ENCODE results near the gene NAA38.

Gene NAA38

DNA sequence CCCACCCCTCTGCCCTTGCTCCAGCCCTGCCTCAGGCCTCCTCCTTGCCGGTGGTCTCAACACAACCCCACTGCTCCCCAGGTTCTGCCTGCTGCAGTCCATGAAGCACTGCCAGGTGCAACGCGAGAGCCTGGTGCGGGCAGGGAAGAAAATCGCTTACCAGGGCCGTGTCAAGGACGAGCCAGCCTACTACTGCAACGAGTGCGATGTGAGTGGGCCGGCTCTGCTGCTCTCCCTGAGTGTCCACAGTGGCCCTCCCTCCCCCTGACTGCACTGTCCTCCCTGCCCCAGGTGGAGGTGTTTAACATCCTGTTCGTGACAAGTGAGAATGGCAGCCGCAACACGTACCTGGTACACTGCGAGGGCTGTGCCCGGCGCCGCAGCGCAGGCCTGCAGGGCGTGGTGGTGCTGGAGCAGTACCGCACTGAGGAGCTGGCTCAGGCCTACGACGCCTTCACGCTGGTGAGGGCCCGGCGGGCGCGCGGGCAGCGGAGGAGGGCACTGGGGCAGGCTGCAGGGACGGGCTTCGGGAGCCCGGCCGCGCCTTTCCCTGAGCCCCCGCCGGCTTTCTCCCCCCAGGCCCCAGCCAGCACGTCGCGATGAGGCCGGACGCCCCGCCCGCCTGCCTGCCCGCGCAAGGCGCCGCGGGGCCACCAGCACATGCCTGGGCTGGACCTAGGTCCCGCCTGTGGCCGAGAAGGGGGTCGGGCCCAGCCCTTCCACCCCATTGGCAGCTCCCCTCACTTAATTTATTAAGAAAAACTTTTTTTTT is 4.3 kb downstream of the NAA38 start:
- DNase-seq (ENCODE audit: low read depth in 2 of 3, low spot score in 1 of 3): no peak

GRCh38 chr17:7852262-7852670 is 5.1 kb downstream of the NAA38 start:
- DNase-seq (ENCODE audit: low read depth in 2 of 3, low spot score in 1 of 3): no peak

DNA sequence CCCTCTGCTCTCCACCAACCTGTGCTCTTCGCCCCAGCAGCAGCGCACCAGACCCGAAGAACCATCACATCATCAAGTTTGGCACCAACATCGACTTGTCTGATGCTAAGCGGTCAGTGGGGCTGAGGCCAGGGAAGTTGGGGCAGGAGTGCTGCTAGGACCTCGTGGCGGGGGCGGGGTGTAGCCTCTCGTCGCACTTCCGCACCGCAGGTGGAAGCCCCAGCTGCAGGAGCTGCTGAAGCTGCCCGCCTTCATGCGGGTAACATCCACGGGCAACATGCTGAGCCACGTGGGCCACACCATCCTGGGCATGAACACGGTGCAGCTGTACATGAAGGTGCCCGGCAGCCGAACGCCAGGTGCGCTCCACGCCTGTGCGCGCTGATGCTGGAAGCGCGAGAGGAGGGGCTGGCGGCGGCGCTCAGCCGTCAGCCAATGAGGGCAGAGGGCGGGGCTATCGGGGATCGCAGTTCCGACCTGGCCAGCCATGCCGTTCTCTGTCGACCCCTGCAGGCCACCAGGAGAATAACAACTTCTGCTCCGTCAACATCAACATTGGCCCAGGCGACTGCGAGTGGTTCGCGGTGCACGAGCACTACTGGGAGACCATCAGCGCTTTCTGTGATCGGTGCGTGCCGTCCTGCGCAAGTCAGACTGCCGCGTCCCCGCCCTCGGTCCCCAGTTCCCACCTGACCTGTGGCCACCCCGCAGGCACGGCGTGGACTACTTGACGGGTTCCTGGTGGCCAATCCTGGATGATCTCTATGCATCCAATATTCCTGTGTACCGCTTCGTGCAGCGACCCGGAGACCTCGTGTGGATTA is 5.7 kb downstream of the NAA38 start:
- peak; percentile 84 to 91 (median 87) for DNase-seq (ENCODE audit: low read depth in 2 of 3, low spot score in 1 of 3)

DNA sequence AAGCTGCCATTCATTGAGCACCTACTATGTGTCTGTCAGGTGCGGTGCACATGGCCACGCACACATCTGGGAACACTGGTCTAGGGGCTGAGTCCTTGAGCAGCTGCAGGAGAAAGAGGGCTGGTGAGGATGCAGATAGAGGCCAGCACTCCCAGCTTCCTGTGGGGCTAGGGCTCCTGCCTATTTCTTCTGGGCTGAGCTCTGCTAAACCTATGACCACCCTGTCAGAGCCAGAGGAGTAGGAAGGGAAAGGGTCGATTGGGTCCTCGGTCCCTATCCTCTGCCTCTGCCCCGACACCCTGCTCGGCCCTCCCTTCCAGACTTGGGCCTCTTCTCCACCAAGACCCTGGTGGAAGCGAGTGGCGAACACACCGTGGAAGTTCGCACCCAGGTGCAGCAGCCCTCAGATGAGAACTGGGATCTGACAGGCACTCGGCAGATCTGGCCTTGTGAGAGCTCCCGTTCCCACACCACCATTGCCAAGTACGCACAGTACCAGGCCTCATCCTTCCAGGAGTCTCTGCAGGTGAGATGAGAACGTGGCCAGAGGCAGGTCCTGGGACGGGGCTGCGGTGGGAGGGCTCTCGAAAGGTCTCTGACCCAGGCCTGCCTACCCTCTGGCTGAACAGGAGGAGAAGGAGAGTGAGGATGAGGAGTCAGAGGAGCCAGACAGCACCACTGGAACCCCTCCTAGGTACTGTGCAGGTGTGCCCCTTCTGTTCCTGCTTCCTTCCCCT is 6.5 kb downstream of the NAA38 start:
- DNase-seq (ENCODE audit: low read depth in 2 of 3, low spot score in 1 of 3): no peak

GRCh38 chr17:7849751-7850504 is 7.4 kb downstream of the NAA38 start:
- DNase-seq (ENCODE audit: low read depth in 2 of 3, low spot score in 1 of 3): no peak

DNA sequence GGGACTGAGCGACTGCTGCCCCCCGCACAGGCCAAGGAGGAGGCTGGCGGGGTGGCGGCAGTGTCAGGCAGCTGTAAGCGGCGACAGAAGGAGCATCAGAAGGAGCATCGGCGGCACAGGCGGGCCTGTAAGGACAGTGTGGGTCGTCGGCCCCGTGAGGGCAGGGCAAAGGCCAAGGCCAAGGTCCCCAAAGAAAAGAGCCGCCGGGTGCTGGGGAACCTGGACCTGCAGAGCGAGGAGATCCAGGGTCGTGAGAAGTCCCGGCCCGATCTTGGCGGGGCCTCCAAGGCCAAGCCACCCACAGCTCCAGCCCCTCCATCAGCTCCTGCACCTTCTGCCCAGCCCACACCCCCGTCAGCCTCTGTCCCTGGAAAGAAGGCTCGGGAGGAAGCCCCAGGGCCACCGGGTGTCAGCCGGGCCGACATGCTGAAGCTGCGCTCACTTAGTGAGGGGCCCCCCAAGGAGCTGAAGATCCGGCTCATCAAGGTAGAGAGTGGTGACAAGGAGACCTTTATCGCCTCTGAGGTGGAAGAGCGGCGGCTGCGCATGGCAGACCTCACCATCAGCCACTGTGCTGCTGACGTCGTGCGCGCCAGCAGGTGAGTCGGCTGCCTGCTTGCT is 8.1 kb downstream of the NAA38 start:
- no peak for DNase-seq (ENCODE audit: low read depth in 2 of 3, low spot score in 1 of 3)

- no peak for DNase-seq (ENCODE audit: low read depth in 2 of 3, low spot score in 1 of 3)
Measured at GRCh38 chr17:7848739-7849129, 8.6 kb downstream of the NAA38 start.

DNA sequence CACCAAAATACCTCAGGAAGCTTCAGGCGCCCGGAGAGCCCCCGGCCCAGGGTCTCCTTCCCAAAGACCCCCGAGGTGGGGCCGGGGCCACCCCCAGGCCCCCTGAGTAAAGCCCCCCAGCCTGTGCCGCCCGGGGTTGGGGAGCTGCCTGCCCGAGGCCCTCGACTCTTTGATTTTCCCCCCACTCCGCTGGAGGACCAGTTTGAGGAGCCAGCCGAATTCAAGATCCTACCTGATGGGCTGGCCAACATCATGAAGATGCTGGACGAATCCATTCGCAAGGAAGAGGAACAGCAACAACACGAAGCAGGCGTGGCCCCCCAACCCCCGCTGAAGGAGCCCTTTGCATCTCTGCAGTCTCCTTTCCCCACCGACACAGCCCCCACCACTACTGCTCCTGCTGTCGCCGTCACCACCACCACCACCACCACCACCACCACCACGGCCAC is 9.2 kb downstream of the NAA38 start:
- no peak for DNase-seq (ENCODE audit: low read depth in 2 of 3, low spot score in 1 of 3)

GRCh38 chr17:7846765-7847661 is 10.3 kb downstream of the NAA38 start:
- no peak for DNase-seq (ENCODE audit: low read depth in 2 of 3, low spot score in 1 of 3)

DNA sequence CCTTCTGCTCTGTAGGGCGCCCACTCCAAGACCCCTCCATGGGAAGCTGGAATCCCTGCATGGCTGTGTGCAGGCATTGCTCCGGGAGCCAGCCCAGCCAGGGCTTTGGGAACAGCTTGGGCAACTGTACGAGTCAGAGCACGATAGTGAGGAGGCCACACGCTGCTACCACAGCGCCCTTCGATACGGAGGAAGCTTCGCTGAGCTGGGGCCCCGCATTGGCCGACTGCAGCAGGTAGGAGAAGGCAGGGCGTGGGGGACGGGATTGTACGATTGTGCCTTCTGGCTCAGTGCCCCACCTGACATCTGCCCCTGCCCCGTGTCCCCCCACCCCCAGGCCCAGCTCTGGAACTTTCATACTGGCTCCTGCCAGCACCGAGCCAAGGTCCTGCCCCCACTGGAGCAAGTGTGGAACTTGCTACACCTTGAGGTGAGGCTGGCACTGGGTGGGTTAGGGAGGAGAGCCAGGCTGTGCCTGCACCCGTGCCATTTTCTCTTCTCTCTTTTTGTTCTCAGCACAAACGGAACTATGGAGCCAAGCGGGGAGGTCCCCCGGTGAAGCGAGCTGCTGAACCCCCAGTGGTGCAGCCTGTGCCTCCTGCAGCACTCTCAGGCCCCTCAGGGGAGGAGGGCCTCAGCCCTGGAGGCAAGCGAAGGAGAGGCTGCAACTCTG is 11.2 kb downstream of the NAA38 start:
- DNase-seq (ENCODE audit: low read depth in 2 of 3, low spot score in 1 of 3): no peak

DNA sequence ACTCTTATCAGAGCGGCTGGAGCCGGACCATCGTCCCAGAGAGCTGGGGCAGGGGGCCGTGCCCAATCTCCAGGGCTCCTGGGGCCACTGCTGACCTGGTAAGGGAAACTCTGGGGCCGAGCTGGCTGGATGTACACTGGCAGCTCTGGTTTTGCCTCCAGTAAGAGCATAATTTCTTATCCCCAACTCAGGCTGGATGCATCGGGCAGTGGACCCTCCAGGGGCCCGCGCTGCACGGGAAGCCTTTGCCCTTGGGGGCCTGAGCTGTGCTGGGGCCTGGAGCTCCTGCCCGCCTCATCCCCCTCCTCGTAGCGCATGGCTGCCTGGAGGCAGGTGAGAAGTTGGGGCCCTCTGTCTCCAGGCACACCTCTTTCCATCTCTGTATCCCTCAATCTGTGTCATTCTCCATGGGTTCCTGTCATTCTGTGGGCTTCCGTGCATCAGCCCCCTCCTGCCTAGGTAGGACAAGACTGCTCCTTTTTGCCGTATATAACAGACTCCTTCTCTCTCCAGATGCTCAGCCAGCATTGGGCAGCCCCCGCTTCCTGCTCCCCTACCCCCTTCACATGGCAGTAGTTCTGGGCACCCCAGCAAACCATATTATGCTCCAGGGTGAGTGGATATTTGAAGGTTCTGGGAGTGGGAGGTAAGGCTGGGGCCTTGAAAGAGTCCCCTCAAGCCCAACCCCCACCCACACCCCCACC is 11.8 kb downstream of the NAA38 start:
- DNase-seq (ENCODE audit: low read depth in 2 of 3, low spot score in 1 of 3): no peak

GRCh38 chr17:7844292-7845154 is 12.8 kb downstream of the NAA38 start:
- DNase-seq (ENCODE audit: low read depth in 2 of 3, low spot score in 1 of 3): peak; percentile 73 to 82 (median 79)

GRCh38 chr17:7843536-7844291 is 13.6 kb downstream of the NAA38 start:
- peak; percentile 77 to 89 (median 81) for DNase-seq (ENCODE audit: low read depth in 2 of 3, low spot score in 1 of 3)

GRCh38 chr17:7843257-7843535 is 14.2 kb downstream of the NAA38 start:
- peak in 1 of 3 donors; percentile 47 for DNase-seq (ENCODE audit: low read depth in 2 of 3, low spot score in 1 of 3)

DNA sequence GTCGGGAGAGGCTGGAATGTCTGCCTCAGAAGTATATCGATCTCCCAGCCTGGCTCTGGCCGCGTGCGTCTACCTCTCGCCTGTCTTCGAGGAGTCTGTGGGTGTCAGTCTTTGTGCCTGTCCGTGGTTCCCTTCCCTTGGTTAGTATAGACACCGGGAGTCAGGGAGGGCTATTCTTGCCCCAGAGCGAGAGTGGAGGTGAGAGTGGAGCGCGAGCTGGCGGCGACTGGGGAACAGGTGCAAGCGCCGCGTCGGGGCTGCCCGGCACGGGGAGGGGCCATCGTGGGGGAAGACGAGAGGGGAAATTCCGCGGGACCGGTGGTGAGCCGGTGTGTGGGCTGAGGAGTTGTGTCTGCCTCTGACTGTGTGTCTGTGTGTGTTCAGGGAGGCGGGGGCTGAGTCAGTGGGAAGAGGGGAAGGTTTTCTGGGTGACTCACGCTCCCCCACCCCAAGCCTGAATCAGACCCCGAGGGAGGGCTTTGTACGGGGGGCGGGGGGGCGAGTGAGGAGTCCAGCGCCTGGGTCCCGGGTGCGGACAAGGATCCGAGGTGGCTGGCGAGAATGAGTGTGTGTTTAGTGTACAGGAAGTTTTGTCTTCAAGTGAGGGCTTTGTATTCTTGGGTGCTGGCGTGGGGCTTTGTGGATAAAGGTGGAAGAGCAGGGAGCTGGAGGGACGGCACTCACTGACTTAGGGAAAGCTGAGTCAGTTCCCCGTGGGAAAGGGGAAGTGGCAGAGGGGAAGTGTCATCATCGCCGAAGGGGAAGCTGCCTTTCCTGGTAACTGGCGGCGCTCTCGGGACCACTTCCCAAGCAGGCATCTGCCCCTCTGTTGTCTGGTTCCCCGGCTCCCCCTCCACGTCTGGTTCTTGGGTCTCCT is 14.7 kb downstream of the NAA38 start:
- DNase-seq (ENCODE audit: low read depth in 2 of 3, low spot score in 1 of 3): peak; percentile 89 to 94 (median 91)

GRCh38 chr17:7841915-7842379 is 15.4 kb downstream of the NAA38 start:
- DNase-seq (ENCODE audit: low read depth in 2 of 3, low spot score in 1 of 3): peak; percentile 77 to 82 (median 77)

Measured in stimulated activated CD4-positive, alpha-beta T cell treated with anti-CD3 and anti-CD28 coated beads, Interleukin-12 subunit alpha, Interleukin-12 subunit beta, amount 100 ng/mL, for 48 hours (primary cell).